HFF-Myc (cell line): Measurements from ENCODE around the gene FAM47B.

Experiments
- DNase-seq: peaks from one replicate; pipeline ENCODE4 v3.0.0-alpha.2; 2011; ENCODE audit warnings: low read depth; ENCODE audit errors: extremely low read depth
- H3K4me3 ChIP-seq: replicated peaks from 2 replicates; pipeline ENCODE4 v1.5.1; 2011; ENCODE audit warnings: low read depth, mild to moderate bottlenecking, control low read depth, low read length
- CTCF ChIP-seq: IDR thresholded peaks from 2 replicates; pipeline ENCODE4 v1.5.1; 2012; ENCODE audit warnings: mild to moderate bottlenecking, low read depth, low read length, control low read depth; ENCODE audit errors: missing control alignments

FAM47B gene

GRCh38 chrX:34972206-34972605 lies 29.6 kb downstream of the FAM47B start:
- H3K4me3 ChIP-seq, result no peak overlapping the region
- no peak for TF ChIP-seq CTCF
- no peak for DNase-seq

DNA sequence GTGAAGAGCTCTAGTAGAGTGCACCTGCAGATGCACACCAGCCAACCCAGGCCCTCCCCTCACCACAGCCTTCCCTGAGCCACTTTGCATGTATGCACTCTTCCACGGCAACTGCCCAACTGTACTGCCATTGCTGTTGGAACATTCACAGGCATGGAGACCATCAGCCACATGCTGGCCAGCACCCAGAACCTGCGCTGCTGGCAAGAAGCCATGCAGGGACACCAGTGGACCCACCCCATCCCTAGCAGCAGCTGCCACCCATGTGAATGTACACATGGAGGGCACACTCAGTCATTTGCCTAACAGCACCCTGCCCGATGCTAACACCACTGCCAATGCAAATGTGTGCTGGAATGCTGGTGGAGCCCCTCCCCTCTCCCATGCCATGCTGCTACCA lies 35.6 kb downstream of the FAM47B start:
- H3K4me3 ChIP-seq, result no peak overlapping the region
- no peak for DNase-seq
- no peak for TF ChIP-seq CTCF

DNA sequence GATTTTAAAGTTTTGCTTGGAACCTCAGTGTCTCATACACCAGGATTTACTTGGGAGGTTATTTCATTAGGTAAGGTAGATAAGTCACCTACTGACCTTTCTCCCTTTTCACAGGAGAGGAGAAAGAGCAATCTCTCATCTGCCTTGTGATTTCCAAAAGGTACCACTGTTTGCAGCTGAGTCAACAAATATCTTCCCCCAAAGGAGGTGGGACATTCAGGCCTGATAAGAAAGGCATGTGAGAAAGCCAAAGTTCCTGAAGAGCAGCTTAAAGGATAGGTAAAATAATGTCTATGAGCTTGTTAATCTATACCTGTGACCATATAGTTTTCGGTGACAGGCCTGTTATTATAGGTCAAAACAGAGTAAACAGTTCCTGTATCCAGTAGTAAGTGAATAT lies 45.0 kb downstream of the FAM47B start:
- H3K4me3 ChIP-seq, result no peak overlapping the region
- no peak for TF ChIP-seq CTCF
- no peak for DNase-seq
